ELR (cell line): ENCODE data around the gene DPAGT1.
"Not testable (repeated sequence)": the region's sequence is repeated elsewhere in the genome, so short reads cannot be mapped to it uniquely, and the experiment has no call there.

ENCODE experiments used
- DNase-seq: peaks from one replicate; pipeline ENCODE4 v3.0.0-alpha.2; 2015; ENCODE audit warnings: low read depth

Gene DPAGT1

DNA sequence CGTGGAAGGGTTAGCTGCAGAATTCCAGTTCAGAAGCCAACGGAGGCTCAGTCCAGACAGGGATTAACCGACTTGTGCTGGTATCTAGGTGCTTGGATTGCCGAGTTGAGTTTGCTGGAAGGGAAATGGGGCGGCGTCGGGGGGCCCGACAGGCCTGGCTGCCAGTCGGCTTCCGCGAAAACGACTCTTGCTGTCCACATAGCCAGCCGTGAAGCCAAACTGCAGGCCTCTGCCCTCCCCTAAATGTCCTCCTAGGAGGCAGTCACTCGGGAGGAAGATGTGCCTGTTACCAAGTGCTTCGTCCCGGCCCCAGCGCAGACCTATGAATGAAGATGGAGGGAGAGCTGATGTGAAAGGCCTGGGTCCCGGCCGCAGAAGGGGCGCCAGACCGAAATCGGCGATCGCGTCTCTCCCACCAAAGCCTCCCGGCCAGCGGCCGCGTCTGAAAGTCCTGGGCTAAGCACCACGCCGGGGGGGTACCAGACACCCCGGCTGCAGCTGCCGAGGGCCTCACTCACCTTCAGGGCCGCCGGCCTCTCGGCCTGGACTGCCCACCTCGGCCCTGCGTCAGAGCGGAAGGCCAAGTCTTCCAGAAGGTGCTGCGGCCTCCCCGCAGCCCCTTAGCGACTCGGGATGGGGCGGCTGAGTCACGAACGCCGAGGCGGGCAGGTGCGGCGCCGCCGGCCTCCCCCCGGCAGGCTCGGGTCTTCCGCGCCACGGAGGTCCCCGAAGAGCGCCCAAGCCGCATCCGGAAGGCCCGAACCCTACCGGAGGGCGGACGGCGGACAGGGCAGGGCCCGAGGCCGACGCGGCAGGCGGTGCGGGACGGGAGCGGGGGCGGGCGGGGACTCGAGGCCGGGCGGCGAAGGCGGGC is 7.5 kb downstream of the DPAGT1 start:
- peak; percentile 62 for DNase-seq

DNA sequence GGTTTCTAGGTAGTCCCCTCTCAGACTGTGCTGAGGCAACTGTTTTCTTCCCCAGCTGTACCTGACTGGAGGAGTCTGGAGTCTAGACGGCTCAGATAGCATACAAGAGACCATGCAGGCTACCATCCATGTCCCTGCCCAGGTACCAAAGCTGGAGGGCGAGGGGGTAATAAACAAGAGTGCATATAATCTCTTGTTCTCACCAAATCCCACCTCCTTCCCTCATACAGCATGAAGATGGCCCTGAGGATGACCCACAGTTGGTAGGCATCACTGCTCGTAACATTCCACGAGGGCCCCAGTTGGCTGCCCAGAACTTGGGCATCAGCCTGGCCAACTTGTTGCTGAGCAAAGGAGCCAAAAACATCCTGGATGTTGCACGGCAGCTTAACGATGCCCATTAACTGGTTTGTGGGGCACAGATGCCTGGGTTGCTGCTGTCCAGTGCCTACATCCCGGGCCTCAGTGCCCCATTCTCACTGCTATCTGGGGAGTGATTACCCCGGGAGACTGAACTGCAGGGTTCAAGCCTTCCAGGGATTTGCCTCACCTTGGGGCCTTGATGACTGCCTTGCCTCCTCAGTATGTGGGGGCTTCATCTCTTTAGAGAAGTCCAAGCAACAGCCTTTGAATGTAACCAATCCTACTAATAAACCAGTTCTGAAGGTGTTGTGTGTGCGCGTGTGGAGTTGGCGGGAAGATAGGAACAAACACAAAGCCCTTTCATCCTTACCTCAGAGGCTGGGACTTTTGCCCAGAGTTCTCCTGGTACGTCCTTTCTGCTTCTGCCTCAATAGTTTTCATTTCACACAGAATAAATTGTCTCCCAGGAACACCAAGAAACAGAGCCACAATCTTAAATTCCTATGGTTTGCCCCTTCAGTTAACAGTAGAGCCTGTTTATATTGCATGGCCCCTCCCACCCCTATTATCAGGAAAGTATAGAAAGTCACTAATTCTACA is 8.5 kb downstream of the DPAGT1 start:
- DNase-seq = peak; percentile 39

DNA sequence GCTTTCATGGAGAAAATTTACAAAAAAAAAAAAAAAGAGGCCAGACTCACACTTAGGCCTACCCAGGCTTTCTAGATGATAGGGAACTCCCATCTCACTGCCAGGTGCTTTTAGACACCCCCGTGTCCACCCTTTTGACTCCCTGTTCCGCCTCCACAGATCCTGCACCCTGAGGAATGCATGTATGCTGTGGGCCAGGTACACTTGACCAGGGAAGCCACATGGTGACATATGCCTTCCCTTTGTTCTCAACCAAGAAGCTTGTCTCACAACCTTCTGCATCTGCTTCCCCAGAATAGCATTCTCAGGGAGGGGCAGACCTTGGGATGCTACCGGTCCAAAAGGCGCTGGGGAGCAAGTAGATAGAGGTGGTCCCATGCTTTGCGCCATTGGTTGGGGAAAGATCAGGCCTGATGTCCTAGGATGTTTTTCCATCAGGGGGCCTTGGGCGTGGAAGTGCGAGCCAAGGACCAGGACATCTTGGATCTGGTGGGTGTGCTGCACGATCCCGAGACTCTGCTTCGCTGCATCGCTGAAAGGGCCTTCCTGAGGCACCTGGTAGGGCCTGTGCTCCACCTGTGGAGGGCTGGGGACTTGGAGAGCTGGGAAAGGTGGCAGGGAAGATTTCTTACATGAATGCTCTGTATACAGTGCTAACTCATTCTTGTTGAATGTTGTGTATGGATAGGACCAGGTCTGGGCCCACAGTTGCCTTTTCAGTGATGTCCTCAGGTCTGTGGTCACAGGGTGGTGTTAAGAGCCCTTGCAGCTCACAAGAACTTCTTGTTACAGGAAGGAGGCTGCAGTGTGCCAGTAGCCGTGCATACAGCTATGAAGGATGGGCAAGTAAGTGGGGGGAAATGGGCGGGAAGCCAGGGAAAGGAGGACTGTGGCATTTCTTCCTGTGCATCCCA is 9.4 kb downstream of the DPAGT1 start:
- peak; percentile 30 for DNase-seq

DNA sequence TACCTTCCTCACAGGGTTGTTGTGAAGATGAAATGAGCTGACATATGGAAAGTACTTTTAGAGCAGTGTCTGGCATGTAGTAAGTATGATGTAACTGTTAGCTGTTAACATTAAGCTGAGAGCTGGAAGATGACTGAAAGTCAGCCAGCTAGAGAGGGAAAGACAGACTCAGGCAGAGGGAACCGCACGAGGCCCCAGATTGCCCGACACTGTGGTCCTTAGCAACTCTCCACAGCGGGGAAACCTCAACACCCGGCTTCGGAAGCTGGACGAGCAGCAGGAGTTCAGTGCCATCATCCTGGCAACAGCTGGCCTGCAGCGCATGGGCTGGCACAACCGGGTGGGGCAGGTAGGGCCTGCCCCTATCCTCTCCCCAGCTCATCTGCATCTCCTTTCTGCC is 10.5 kb downstream of the DPAGT1 start:
- DNase-seq = no peak

DNA sequence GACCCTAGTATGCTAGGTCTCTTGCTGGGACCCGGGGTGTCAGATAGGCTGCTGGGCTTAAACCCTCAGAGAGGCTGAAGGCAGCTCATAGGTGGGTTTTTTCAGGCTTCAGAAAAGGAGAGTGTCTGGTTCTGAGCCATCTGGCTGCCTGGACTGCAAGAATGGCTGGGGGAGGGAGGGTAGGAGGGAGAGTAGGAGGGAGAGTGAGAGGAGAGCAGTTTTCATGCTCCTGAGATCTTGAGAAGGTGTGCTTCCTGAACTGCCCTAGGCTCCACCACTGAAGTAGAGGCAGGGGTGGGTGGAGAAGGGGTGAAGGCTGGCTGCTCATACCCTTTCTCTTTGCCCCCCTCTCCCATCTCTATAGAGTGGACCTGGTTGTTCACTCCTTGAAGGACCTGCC is 12.3 kb downstream of the DPAGT1 start:
- no peak for DNase-seq

DNA sequence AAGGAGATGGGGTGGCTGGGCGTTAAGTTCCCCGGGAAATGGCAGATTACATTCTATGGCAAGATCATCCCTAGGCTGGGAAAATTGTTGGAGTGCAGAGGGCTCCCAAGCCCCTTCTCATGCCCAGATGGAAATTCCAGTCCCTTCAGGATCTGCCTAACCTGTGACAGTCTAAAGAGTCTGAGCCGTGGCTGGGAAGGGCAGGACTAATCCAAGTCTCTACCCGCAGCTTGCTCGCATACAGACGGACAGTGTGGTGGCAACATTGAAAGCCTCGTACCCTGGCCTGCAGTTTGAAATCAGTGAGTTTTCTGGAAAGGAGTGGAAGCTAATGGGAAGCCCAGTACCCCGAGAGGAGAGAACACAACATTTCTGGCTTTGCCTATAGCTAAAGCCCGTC is 13.2 kb downstream of the DPAGT1 start:
- no peak for DNase-seq

DNA sequence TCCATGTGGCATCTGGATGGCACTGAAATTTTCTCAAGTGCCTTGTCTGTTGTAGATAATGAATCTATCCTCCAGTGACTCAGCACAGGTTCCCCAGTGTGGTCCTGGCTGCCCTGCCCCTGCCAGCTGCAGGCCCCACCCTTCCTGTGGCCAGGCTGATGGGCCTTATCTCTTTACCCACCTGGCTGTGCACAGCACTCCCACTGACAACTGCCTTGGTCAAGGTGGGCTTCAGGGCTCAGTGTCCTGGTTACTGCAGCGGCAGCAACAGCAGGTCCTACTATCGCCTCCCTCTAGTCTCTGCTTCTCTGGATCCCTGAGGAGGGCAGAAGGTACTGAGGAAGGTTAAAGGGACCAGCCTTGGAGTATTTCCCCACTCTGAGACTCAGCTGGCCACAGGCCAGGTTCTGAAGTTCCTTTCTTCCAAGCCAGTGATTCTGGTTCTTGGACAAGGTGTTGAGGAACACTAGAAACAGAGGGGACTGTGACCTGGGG is 13.9 kb downstream of the DPAGT1 start:
- DNase-seq = no peak

DNA sequence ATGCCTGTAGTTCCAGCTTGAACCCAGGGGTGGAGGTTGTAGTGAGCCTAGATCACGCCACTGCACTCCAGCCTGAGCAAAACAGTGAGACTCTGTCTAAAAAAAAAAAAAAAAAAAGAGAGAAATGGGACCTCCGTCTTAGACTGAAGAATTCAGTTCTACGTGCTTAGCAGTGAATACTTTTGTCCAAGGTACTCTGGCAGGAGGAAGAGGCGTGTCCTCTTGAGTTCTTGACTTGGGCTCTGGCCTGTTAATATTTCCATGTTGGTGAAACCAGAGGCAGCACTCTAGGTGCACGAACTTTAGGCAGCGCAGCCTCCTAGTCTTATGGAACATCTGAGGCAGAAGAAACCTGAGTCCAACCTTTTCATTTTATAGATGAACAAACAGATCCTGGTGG is 14.5 kb downstream of the DPAGT1 start:
- DNase-seq = no peak

DNA sequence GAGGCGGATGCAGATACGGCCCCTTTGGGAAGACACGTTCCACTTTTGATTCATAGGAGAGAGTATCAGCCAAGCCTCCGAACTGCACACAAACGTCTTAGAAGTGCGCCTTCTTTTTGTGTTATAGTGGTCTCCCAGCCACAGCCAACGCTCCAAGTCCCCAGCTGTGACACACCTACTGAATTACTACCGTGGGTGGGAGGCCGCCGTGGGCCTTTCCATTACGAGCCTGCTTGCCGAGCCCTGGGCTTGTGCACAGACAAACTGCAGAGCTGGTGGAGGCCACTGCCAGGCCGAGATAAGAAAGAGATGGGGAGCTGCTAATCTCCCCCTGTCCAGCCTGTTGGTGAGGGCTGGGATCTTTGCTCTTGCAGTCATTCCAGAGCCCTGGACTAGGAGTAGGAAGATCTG is 16.2 kb downstream of the DPAGT1 start:
- peak; percentile 22 for DNase-seq

DNA sequence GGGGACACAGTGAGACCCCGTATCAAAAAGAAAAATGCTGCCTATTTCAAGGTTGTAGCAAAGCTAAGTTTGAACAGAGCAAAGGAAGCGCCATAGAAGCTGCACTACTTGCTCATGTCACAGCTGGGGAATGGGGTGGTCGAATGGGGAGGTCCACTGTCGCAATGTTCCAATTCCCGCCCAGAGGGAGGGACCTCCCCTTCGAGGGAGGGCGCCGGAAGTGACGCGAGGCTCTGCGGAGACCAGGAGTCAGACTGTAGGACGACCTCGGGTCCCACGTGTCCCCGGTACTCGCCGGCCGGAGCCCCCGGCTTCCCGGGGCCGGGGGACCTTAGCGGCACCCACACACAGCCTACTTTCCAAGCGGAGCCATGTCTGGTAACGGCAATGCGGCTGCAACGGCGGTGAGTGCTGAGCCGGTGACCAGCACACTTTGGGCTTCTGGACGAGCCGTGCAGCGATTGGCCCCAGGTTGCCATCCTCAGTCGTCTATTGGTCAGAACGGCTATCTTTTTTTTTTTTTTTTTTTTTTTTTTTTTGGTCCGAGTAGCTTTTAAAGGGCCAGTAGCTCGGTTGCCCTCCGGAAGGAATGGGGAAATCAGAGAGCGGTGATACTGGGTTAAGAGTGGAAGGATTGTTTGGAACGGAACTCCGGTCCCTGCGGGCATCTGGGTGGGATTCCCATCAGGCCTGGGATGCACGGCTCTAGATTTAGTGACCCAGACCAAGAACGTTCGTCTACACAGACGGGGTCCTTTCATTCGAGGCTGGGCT is 16.8 kb downstream of the DPAGT1 start, which contains the start of gene HMBS:
Gene HMBS (plus strand): TSS at position 219 of the 774 bp plus-strand sequence. CDS start 153 bp downstream, at position 372.
- peak; percentile 96 for DNase-seq

DNA sequence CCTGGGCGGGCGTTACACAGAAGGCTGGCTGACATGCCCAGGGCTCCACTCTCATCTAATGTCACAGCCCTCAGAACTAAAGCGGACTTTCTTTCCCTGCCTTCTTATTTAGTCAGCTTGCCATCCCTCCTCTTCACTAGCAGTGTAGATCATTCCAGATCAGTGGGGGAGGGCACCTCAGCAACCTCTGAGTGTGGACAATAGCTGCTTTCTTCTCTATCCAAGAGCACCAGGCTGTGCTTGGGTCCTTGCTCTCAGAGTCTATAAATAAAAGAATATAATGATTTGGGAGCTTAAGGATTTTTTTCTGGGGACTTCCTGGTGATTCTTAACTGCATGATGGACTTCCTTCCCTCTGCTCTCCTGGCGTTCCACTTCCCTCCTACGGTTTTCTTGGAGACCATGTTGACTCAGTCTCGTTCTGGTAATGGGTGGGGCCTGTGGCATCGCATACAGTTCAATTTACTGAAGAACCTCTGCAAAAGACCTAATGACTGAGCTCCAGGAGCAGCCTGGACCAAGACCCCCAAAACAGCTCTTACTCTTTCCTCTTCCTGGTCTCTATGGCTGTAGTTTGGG is 19.9 kb downstream of the DPAGT1 start:
- no peak for DNase-seq

DNA sequence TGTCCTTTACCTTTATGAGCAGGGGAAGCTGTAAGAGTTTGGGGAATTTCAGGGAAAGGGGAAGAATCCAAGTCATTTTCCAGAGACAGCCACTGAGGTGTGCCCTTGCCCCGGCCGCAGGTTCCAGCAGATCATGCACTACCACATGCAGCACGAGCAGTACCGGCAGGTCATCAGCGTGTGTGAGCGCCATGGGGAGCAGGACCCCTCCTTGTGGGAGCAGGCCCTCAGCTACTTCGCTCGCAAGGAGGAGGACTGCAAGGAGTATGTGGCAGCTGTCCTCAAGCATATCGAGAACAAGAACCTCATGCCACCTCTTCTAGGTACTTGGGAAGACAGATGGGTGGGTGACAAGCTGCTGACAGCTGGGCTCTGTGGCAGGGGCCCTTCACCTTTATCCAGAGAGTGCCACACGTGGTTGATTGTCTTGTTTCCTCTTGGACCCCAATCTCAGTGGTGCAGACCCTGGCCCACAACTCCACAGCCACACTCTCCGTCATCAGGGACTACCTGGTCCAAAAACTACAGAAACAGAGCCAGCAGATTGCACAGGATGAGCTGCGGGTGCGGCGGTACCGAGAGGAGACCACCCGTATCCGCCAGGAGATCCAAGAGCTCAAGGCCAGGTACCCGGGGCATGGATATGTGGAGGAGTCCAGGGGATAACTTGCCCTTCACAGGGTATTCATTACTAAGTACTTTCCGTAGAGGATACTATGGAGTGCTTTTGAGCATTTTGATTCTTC is 22.8 kb downstream of the DPAGT1 start:
- no peak for DNase-seq

DNA sequence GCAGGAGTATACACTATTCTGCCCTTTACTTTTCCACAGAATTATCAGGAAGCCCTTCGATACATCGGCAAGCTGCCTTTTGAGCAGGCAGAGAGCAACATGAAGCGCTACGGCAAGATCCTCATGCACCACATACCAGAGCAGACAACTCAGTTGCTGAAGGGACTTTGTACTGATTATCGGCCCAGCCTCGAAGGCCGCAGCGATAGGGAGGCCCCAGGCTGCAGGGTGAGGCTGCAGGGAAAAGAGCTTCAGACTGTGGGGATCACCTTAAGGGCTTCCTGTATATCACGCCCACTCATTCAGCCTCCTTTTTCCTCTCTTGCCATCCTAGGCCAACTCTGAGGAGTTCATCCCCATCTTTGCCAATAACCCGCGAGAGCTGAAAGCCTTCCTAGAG is 23.8 kb downstream of the DPAGT1 start:
- no peak for DNase-seq

DNA sequence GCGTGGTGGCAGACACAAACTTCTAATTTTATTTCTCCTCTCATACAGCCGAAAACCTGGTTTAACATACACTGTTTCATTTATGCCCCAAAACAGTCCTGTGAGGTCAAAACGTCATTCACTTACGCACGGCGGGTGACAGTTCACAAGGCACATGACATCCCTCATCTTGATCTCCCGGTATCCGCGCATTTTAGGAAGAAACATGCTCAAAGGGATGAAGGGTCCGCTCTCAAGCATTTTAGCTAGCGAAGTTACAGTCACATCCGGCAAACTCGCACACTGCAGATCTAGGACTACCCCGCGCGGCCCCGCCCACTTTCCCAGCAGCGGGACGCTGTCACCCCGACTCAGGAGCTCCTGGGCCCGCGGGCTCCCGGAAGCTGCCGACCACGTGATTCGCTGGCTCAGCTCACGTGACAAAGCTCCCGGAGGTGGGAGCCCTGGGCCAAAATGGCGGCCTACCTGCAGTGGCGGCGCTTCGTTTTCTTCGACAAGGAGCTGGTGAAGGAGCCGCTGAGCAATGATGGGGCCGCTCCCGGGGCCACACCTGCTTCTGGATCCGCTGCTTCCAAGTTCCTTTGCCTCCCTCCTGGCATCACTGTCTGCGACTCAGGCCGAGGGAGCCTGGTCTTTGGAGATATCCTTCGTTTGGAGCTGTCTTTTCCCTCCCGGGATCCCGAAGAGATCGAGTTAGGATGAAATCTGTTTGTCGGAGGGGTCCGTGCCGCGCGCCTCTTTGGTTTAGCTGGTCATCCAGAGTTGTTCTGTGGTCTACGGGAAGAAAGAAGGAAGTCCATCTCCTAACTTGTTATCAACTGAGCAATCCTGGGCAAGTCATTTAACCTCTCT is 34.1 kb downstream of the DPAGT1 start, which contains the start of gene VPS11:
Gene VPS11 (plus strand): TSS at position 448 of the 852 bp plus-strand sequence. CDS start 6 bp downstream, at position 454.
- peak; percentile 99 for DNase-seq

DNA sequence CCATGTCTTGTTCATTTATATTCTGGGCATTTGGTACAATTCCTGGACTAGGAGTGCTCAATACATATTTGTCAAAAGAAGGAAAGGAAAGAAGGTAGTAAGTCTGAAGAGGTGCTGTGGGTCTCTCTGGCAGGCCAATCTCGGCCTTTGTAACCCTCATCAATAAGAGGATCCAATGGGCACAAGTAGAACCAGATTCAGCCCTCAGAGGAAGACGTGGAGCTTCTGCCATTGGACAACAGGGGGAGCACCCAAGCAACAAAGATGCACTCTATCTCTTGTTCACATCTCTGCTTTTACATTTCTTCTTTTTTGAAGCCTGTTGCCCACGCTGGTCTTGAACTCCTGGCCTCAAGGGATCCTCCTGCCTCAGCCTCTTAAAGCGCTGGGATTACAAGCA is 36.3 kb downstream of the DPAGT1 start:
- DNase-seq = peak; percentile 65

DNA sequence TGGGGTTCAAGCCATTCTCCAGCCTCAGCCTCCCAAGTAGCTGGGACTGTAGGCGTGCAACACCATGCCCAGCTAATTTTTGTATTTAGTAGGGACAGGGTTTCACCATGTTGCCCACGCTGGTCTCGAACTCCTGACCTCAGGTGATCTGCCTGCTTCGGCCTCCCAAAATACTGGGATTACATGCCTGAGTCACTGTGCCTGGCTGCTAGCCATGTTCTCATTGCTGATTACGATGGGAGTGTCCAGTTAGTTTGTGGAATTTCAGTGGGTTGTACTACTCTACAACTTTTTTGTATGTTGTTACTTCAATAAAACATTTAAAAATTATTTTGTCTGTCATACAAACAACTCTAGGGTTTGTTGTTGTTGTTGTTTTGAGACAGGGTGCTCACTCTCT is 38.9 kb downstream of the DPAGT1 start:
- peak; percentile 44 for DNase-seq

DNA sequence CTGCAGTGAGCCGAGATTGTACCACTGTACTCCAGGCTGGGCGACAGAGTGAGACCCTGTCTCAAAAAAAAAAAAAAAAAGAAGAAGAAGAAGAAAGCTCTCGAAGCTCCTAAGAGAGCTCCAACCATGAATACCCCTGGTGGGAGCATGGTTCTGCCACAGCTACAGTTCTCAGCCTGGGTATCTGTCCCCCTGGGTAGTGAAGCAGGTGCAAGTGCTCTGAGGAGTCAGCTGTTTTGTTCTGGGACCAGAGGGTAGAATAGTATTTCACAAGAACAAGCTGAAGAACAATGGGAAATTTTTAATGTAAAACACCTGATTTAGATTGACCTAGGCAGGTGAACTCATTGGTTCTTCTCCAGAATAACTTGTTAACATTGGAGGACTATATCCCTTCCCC is 40.4 kb downstream of the DPAGT1 start:
- no peak for DNase-seq

DNA sequence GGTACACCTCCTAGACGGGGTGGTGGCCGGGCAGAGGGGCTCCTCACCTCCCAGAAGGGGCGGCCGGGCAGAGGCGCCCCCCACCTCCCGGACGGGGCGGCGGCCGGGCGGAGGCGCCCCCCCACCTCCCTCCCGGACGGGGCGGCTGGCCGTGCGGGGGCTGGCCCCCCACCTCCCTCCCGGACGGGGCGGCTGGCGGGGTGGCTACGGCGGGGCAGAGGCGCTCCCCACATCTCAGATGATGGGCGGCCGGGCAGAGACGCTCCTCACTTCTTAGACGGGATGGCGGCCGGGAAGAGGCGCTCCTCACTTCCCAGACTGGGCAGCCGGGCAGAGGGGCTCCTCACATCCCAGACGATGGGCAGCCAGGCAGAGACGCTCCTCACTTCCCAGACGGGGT is 42.5 kb downstream of the DPAGT1 start:
- DNase-seq = not testable (repeated sequence)
